HepG2 (cell line): ENCODE results near the gene MOBP. TPM values are rescaled to one million over a fixed set of nuclear protein-coding genes. Genes with fewer than 3 reads are reported as not detected.

Source experiments
- ATAC-seq: fragments of 200-7000 bp; cut with Tn5 transposase; 3 replicates; pipeline ENCODE4 v1.9.1; 2020; ENCODE audit warnings: mild to moderate bottlenecking, moderate library complexity
- BruUV-seq: library from RNA; stranded (reverse); fragments of 400-500 nt; replicated peaks from 2 replicates; lab custom pipeline; 2021; lab: Mats Ljungman, UMichigan
- CTCF ChIA-PET: fragments of 300-600 bp; formaldehyde crosslinking; extraction: SDS; loops from one replicate; lab custom pipeline; 2021; ENCODE audit warnings: low total read pairs, inconsistent platforms, low intra/inter-chr PET ratio; lab: Yijun Ruan, JAX
- POLR2A ChIA-PET: fragments of 350-600 bp; sonication (Branson Sonifier 250); formaldehyde crosslinking; loops from one replicate; lab custom pipeline; 2020; ENCODE audit warnings: antibody characterized with exemption, inconsistent platforms; lab: Yijun Ruan, JAX
- DNase-seq: peaks from one replicate; pipeline ENCODE4 v3.0.0-alpha.2; 2015; ENCODE audit warnings: low spot score
- FAIRE-seq: peaks from 3 replicates; lab custom pipeline; 2011; peaks lifted over from hg19 to GRCh38; lab: Jason Lieb, UNC
- H2AFZ ChIP-seq: one replicate; pipeline ENCODE4 v1.6.1; 2011; ENCODE audit warnings: low read length, inconsistent platforms
- H3K27ac ChIP-seq: fragments of 300-600 bp; 3 replicates; pipeline ENCODE4 v1.8.0; 2011; ENCODE audit warnings: mixed run types, mild to moderate bottlenecking, mixed read lengths, low read length, inconsistent platforms; ENCODE audit not compliant: insufficient read depth; ENCODE audit errors: extremely low read length
- H3K27me3 ChIP-seq, 2 experiments: fragments of 200-600 bp in 1 of 2; 2 replicates in 1 of 2; 3 replicates in 1 of 2; pipeline versions ENCODE4 v1.6.0 to v1.8.0; 2011; ENCODE audit warnings: low read length in 2 of 2, mild to moderate bottlenecking in 2 of 2, moderate library complexity in 2 of 2, inconsistent platforms in 1 of 2; ENCODE audit not compliant: insufficient read depth in 2 of 2, control insufficient read depth in 1 of 2
- H3K36me3 ChIP-seq, 2 experiments: fragments of 200-600 bp in 1 of 2; replicated peaks in 1 of 2; 2 replicates in 1 of 2; 3 replicates in 1 of 2; pipeline versions ENCODE4 v1.5.1 to v1.8.0; 2011; ENCODE audit warnings: low read length in 2 of 2, inconsistent platforms in 1 of 2; ENCODE audit not compliant: insufficient read depth in 2 of 2, control insufficient read depth in 1 of 2
- H3K4me1 ChIP-seq: 2 replicates; pipeline ENCODE4 v1.5.1; 2012; ENCODE audit warnings: low read length, inconsistent platforms; ENCODE audit not compliant: insufficient read depth
- H3K4me2 ChIP-seq: 2 replicates; pipeline ENCODE4 v1.6.0; 2011; ENCODE audit warnings: low read depth, low read length, inconsistent platforms
- H3K4me3 ChIP-seq, 3 experiments: fragments of 200-600 bp in 1 of 3; sonication (generic), shearing (Covaris generic) in 1 of 3; replicated peaks in 1 of 3; 2 replicates each; pipeline ENCODE4 v1.5.1; 2011 to 2016; ENCODE audit warnings: low read length in 3 of 3, inconsistent platforms in 2 of 3, low read depth in 2 of 3, mild to moderate bottlenecking in 2 of 3, control low read depth in 1 of 3, mixed read lengths in 1 of 3; ENCODE audit not compliant: insufficient read depth in 1 of 3
- H3K79me2 ChIP-seq: one replicate; pipeline ENCODE4 v1.6.1; 2011; ENCODE audit warnings: low read length, inconsistent platforms; ENCODE audit not compliant: insufficient read depth
- H3K9ac ChIP-seq: 2 replicates; pipeline ENCODE4 v1.6.0; 2011; ENCODE audit warnings: mild to moderate bottlenecking, low read depth, low read length, inconsistent platforms; ENCODE audit not compliant: insufficient read depth
- H3K9me3 ChIP-seq: 2 replicates; pipeline ENCODE4 v1.5.1; 2012; ENCODE audit warnings: mild to moderate bottlenecking, low read length
- H4K20me1 ChIP-seq: 2 replicates; pipeline ENCODE4 v1.6.0; 2011; ENCODE audit warnings: inconsistent platforms, mild to moderate bottlenecking, low read length, moderate library complexity; ENCODE audit not compliant: insufficient read depth
- FOSL2 ChIP-seq: sonication (generic); formaldehyde crosslinking; IDR thresholded peaks from 2 replicates; pipeline ENCODE4 v1.4.0; 2020; ENCODE audit warnings: missing genetic modification reagents
- GPBP1L1 ChIP-seq: sonication (generic); formaldehyde crosslinking; IDR thresholded peaks from 2 replicates; pipeline ENCODE4 v1.5.0; 2020; ENCODE audit warnings: mild to moderate bottlenecking, missing genetic modification reagents
- NR0B2 ChIP-seq: sonication (generic); formaldehyde crosslinking; IDR thresholded peaks from 2 replicates; pipeline ENCODE4 v1.4.0; 2020; ENCODE audit warnings: mild to moderate bottlenecking, missing genetic modification reagents
- PATZ1 ChIP-seq: sonication (generic); formaldehyde crosslinking; IDR thresholded peaks from 2 replicates; pipeline ENCODE4 v1.4.0; 2020; ENCODE audit warnings: missing genetic modification reagents
- RARA ChIP-seq: IDR thresholded peaks from 2 replicates; pipeline ENCODE4 v1.6.1; 2016; ENCODE audit warnings: missing genetic modification reagents, missing compliant biosample characterization
- WGBS: methylation state at CpG from one replicate; pipeline ENCODE4 v1.1.6; 2017; ENCODE audit warnings: low lambda C conversion rate; 5-methylcytosine and 5-hydroxymethylcytosine counted together
- in situ Hi-C: cut with HindIII; loops from 2 replicates; pipeline ENCODE4 v1.10.0; 2017; ENCODE audit warnings: low pct_unique_long_range_greater_than_20kb; ENCODE audit not compliant: extremely low pct_ligation_motif_present
- intact Hi-C: fragments of 100-400 bp; cut with micrococcal nuclease; formaldehyde crosslinking; loops from one replicate; pipeline ENCODE4 v1.10.0; 2022; ENCODE audit not compliant: unreplicated experiment
- polyA plus RNA-seq, 8 experiments: library from polyadenylated mRNA; depleted of rRNA in 3 of 8; stranded (reverse) in 7 of 8; unstranded in 1 of 8; fragments of >200 nt; fragmentation: Illumina TruSeq in 4 of 8; extraction: Trizol in 4 of 8; gene quantifications; 2 replicates each; pipeline versions ENCODE4 v1.2.1 to v1.2.3, GENCODE V29; 2011 to 2016; ENCODE audit warnings: low read depth in 4 of 8, missing spikeins in 1 of 8, mixed read lengths in 1 of 8; ENCODE audit not compliant: insufficient read depth in 1 of 8
- total RNA-seq, 5 experiments: library from RNA; depleted of rRNA; stranded (reverse); fragments of >200 nt; fragmentation: Illumina TruSeq; extraction: Trizol; gene quantifications; 2 replicates each; pipeline ENCODE4 v1.2.3, GENCODE V29; 2016; ENCODE audit warnings: low read depth in 1 of 5
- TF ChIP-seq, protein P1 (sequence below): sonication (generic); formaldehyde crosslinking; IDR thresholded peaks from 2 replicates; pipeline ENCODE4 v1.9.0; 2021; ENCODE audit warnings: missing genetic modification reagents, borderline replicate concordance

Gene MOBP
- total and polyA plus RNA-seq, 2 of the 13 experiments (the other 11 are each of a cell fraction or from before 2014, with no cell fraction given) = not detected

DNA sequence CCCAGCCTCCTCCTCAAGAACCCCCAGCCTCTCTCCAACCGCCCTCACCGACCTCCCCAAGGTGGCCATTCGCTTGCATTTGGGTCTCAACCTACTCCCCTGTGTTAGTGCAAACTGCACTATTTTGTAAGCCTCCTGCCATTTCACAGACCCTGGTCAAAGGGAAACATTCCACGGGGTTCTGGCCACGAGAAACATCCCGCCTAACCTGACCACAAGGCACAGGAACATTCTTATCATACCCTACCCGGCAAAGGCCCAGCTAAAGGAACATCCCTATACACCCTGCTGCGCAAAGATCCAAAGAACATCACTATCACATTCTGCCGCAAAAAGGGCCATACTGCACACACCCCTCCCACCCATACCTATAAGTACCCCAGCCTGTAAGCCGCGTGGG is 38.0 kb upstream of the MOBP start:
- Histone ChIP-seq H3K36me3 (no peaks in the 10 kb centered on the region), H3K4me2 (no peak overlapping the region), H2AFZ (no peak overlapping the region), H3K27me3 (peaks cover 0 to 6% of the 10 kb centered on the region in 2 experiments; a peak in 2 of 5 replicates), H3K79me2 (no peaks in the 10 kb centered on the region), H3K4me1 (no peaks in the 10 kb centered on the region), H3K27ac (no peak overlapping the region), H3K4me3 (no peak overlapping the region), H3K9me3 (no peaks in the 10 kb centered on the region), H3K9ac (no peak overlapping the region), H4K20me1 (no peaks in the 10 kb centered on the region)
- POLR2A ChIA-PET = no interaction called here
- BruUV-seq = no TSS peak
- in situ Hi-C loops (no loop called here), intact Hi-C loops (no loop called here)
- DNase-seq (no peak), FAIRE-seq (no peak), ATAC-seq (no peak)
- WGBS = 43% methylated on average over 7 of the region's 11 CpGs
- TF ChIP-seq GPBP1L1 (no peak), PATZ1 (CRISPR knock-in tag) (no peak)
- CTCF ChIA-PET = no interaction called here

DNA sequence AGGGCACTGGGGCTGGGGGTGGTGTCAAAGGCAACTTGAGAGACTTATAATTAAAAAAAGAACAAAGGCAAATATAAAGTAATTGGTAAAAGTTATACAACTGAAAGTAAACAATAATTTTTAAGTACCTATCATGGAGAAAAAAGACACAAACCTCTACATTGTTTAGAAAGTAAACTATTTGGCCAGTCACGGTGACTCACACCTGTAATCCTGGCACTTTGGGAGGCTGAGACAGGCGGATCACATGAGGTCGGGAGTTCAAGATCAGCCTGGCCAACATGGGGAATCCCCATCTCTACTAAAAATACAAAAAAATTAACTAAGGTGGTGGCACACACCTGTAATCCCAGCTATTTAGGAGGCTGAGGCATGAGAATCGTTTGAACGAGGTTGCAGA is 35.1 kb upstream of the MOBP start:
- DNase-seq (no peak), ATAC-seq (no peak), FAIRE-seq (no peak)
- Histone ChIP-seq H3K9me3 (no peaks in the 10 kb centered on the region), H3K36me3 (no peaks in the 10 kb centered on the region), H3K9ac (no peak overlapping the region), H2AFZ (no peak overlapping the region), H3K4me2 (no peak overlapping the region), H3K4me3 (no peak overlapping the region), H4K20me1 (no peaks in the 10 kb centered on the region), H3K79me2 (no peaks in the 10 kb centered on the region), H3K27ac (no peak overlapping the region), H3K27me3 (peaks cover 0 to 11% of the 10 kb centered on the region in 2 experiments; a peak in 3 of 5 replicates), H3K4me1 (no peaks in the 10 kb centered on the region)
- in situ Hi-C loops (no loop called here), intact Hi-C loops (no loop called here)
- ChIA-PET POLR2A (no interaction called here), CTCF (no interaction called here)
- no TSS peak for BruUV-seq
- TF ChIP-seq, protein P1, sequence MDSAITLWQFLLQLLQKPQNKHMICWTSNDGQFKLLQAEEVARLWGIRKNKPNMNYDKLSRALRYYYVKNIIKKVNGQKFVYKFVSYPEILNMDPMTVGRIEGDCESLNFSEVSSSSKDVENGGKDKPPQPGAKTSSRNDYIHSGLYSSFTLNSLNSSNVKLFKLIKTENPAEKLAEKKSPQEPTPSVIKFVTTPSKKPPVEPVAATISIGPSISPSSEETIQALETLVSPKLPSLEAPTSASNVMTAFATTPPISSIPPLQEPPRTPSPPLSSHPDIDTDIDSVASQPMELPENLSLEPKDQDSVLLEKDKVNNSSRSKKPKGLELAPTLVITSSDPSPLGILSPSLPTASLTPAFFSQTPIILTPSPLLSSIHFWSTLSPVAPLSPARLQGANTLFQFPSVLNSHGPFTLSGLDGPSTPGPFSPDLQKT (CRISPR knock-in tag) = no peak
- TF ChIP-seq NR0B2 (CRISPR knock-in tag) (no peak), FOSL2 (peak; percentile 37), RARA (peak; percentile 26; the same call in 1 of the 2 replicates)
- 11% methylated on average over 5 of the region's 5 CpGs for WGBS
